Mucosa of descending colon (tissue), 3 donors: ENCODE measurements around the gene RAB20. TPM values are rescaled to one million over a fixed set of nuclear protein-coding genes. Genes with fewer than 3 reads are reported as not detected.

Experiments
- ATAC-seq: fragments of 200-7000 bp; cut with Tn5 transposase; one replicate; pipeline ENCODE4 v1.9.1; 2020; ENCODE audit warnings: mild to moderate bottlenecking, moderate library complexity
- DNase-seq, 3 donors: peaks; one replicate each; pipeline ENCODE4 v3.0.0-alpha.2; 2020
- H3K36me3 ChIP-seq: fragments of 200-600 bp; one replicate; pipeline ENCODE4 v1.8.0; 2021; ENCODE audit warnings: low read depth, mild to moderate bottlenecking
- H3K4me1 ChIP-seq: fragments of 200-600 bp; one replicate; pipeline ENCODE4 v1.8.0; 2021; ENCODE audit warnings: low read depth, mild to moderate bottlenecking
- H3K4me3 ChIP-seq: fragments of 200-600 bp; one replicate; pipeline ENCODE4 v1.8.0; 2021; ENCODE audit warnings: mild to moderate bottlenecking
- H3K9me3 ChIP-seq: fragments of 200-600 bp; one replicate; pipeline ENCODE4 v1.8.0; 2021; ENCODE audit warnings: mild to moderate bottlenecking
- CTCF ChIP-seq: fragments of 200-600 bp; IDR thresholded peaks from one replicate; pipeline ENCODE4 v1.8.0; 2022; ENCODE audit warnings: antibody characterized with exemption, mild to moderate bottlenecking
- intact Hi-C, 2 donors: fragments of 100-400 bp; cut with DNase I in 1 of 2; cut with micrococcal nuclease in 1 of 2; formaldehyde crosslinking; loops; one replicate each; pipeline versions ENCODE4 v1.11.0 to v1.11.1; 2022; cut with DNase I, micrococcal nuclease
- total RNA-seq, 3 donors: library from RNA; stranded (reverse); fragmentation: NEBNext Ultra II Directional in 2 of 3; extraction: Animal tissue kit (Norgen Biotek cat#: 25700) in 2 of 3; gene quantifications; one replicate each; pipeline versions ENCODE4 v1.2.1 to v1.2.4, GENCODE V29; 2021 to 2023
- donor health status: DM: no; HTN: no; CAD: no; lungs with moderate emphysema.
- donor health status: DM: no; HTN: no; CAD: no.
- donor health status: DM: no; HTN: yes; CAD: no.

Gene RAB20
- total RNA-seq, 3 donors from 2014 or later = 24.4 to 45.2 (median 33.7) TPM

GRCh38 chr13:110521946-110522345 lies 39.6 kb downstream of the RAB20 start:
- intact Hi-C loops = no loop called here

GRCh38 chr13:110521296-110521680 lies 40.2 kb downstream of the RAB20 start:
- H3K4me1 ChIP-seq = peaks cover 60% of the 10 kb centered on the region
- no peak for DNase-seq
- ATAC-seq = no peak
- H3K36me3 ChIP-seq = no peaks in the 10 kb centered on the region
- no peak for TF ChIP-seq CTCF
- intact Hi-C loops = no loop called here
- H3K9me3 ChIP-seq = no peaks in the 10 kb centered on the region
- H3K4me3 ChIP-seq = no peak overlapping the region

More at GRCh38 chr13:110521946-110522345, 39.6 kb downstream of the RAB20 start:
- no peaks in the 10 kb centered on the region for H3K9me3 ChIP-seq
- no peaks in the 10 kb centered on the region for H3K36me3 ChIP-seq
- TF ChIP-seq CTCF = no peak
- no peak overlapping the region for H3K4me3 ChIP-seq
- peaks cover 66% of the 10 kb centered on the region for H3K4me1 ChIP-seq
- no peak for DNase-seq
- no peak for ATAC-seq

GRCh38 chr13:110520431-110521295 lies 40.9 kb downstream of the RAB20 start:
- peaks cover 55% of the 10 kb centered on the region for H3K4me1 ChIP-seq
- TF ChIP-seq CTCF = no peak
- DNase-seq (peak; percentile 84 to 87 (median 84)), ATAC-seq (peak; percentile 54)
- H3K4me3 ChIP-seq = no peak overlapping the region
- intact Hi-C loops = no loop called here
- no peaks in the 10 kb centered on the region for H3K9me3 ChIP-seq
- no peaks in the 10 kb centered on the region for H3K36me3 ChIP-seq

- intact Hi-C loops = no loop called here
Measured at GRCh38 chr13:110519506-110519905, 42.0 kb downstream of the RAB20 start.

GRCh38 chr13:110519046-110519445 lies 42.5 kb downstream of the RAB20 start:
- H3K4me1 ChIP-seq = peaks cover 42% of the 10 kb centered on the region
- no peaks in the 10 kb centered on the region for H3K36me3 ChIP-seq
- intact Hi-C loops = no loop called here
- ATAC-seq (no peak), DNase-seq (peak in 1 of 3 donors; percentile 48)
- H3K9me3 ChIP-seq = no peaks in the 10 kb centered on the region
- TF ChIP-seq CTCF = no peak
- H3K4me3 ChIP-seq = no peak overlapping the region

More at GRCh38 chr13:110519506-110519905, 42.0 kb downstream of the RAB20 start:
- Histone ChIP-seq H3K4me3 (no peak overlapping the region), H3K9me3 (no peaks in the 10 kb centered on the region), H3K36me3 (no peaks in the 10 kb centered on the region), H3K4me1 (peaks cover 46% of the 10 kb centered on the region)
- DNase-seq (peak in 1 of 3 donors; percentile 37), ATAC-seq (no peak)
- no peak for TF ChIP-seq CTCF
